Measurements from ENCODE around the gene SCFD2.

SCFD2 gene

GRCh38 chr4:53019485-53020382 is 346.1 kb downstream of the SCFD2 start:
- ATAC-seq (ENCODE audit: insufficient read depth, low read depth) (no peak), DNase-seq (no peak)
- H3K27me3 ChIP-seq (ENCODE audit: insufficient read depth, low read length, poor library complexity) = no peaks in the 10 kb centered on the region
- no peaks in the 10 kb centered on the region for H4K20me1 ChIP-seq (ENCODE audit: insufficient read depth, low read length)
- no peak overlapping the region for H3K9ac ChIP-seq (ENCODE audit: low read depth, low read length)
- H3K79me2 ChIP-seq (ENCODE audit: insufficient read depth, low read length) = no peaks in the 10 kb centered on the region
- no peaks in the 10 kb centered on the region for H3K36me3 ChIP-seq (ENCODE audit: insufficient read depth, low read length)
- no peak overlapping the region for H3K4me3 ChIP-seq (ENCODE audit: low read depth in 1 of 2, low read length in 2 of 2)
- no peaks in the 10 kb centered on the region for H3K9me3 ChIP-seq (ENCODE audit: insufficient read depth, low read length, severe bottlenecking)
- H3K4me1 ChIP-seq (ENCODE audit: insufficient read depth, low read length) = no peaks in the 10 kb centered on the region
- no peak overlapping the region for H3K4me2 ChIP-seq (ENCODE audit: insufficient read depth, low read length)
- no peak for TF ChIP-seq EZH2 (IDR thresholded peaks at IDR 0.05; ENCODE audit: borderline replicate concordance, low read depth, low read length, severe bottlenecking)
- TF ChIP-seq CTCF (IDR thresholded peaks at IDR 0.05; ENCODE audit: borderline replicate concordance, extremely low read depth, low read length, poor library complexity, severe bottlenecking) = no peak
- H2AFZ ChIP-seq (ENCODE audit: low read depth, low read length) = no peak overlapping the region
- no peak overlapping the region for H3K27ac ChIP-seq (ENCODE audit: low read length)

GRCh38 chr4:53018471-53018870 is 347.4 kb downstream of the SCFD2 start:
- Histone ChIP-seq H3K4me3 (ENCODE audit: low read depth in 1 of 2, low read length in 2 of 2) (no peak overlapping the region), H2AFZ (ENCODE audit: low read depth, low read length) (no peak overlapping the region), H3K9me3 (ENCODE audit: insufficient read depth, low read length, severe bottlenecking) (no peaks in the 10 kb centered on the region), H3K79me2 (ENCODE audit: insufficient read depth, low read length) (no peaks in the 10 kb centered on the region), H3K4me2 (ENCODE audit: insufficient read depth, low read length) (no peak overlapping the region), H4K20me1 (ENCODE audit: insufficient read depth, low read length) (no peaks in the 10 kb centered on the region), H3K9ac (ENCODE audit: low read depth, low read length) (no peak overlapping the region), H3K27ac (ENCODE audit: low read length) (no peak overlapping the region), H3K27me3 (ENCODE audit: insufficient read depth, low read length, poor library complexity) (no peaks in the 10 kb centered on the region), H3K4me1 (ENCODE audit: insufficient read depth, low read length) (peaks cover 10% of the 10 kb centered on the region), H3K36me3 (ENCODE audit: insufficient read depth, low read length) (no peaks in the 10 kb centered on the region)
- DNase-seq (no peak), ATAC-seq (ENCODE audit: insufficient read depth, low read depth) (no peak)
- no peak for TF ChIP-seq EZH2 (IDR thresholded peaks at IDR 0.05; ENCODE audit: borderline replicate concordance, low read depth, low read length, severe bottlenecking)

- Histone ChIP-seq H2AFZ (ENCODE audit: low read depth, low read length) (no peak overlapping the region), H3K4me1 (ENCODE audit: insufficient read depth, low read length) (peaks cover 30% of the 10 kb centered on the region)
These were observed 349.6 kb downstream of the SCFD2 start for GRCh38 chr4:53016099-53016820.

More at GRCh38 chr4:53016099-53016820, 349.6 kb downstream of the SCFD2 start:
- no peak overlapping the region for H3K4me2 ChIP-seq (ENCODE audit: insufficient read depth, low read length)
- ATAC-seq (ENCODE audit: insufficient read depth, low read depth) (no peak), DNase-seq (no peak)
- H3K9me3 ChIP-seq (ENCODE audit: insufficient read depth, low read length, severe bottlenecking) = no peaks in the 10 kb centered on the region
- no peak for TF ChIP-seq CTCF (IDR thresholded peaks at IDR 0.05; ENCODE audit: borderline replicate concordance, extremely low read depth, low read length, poor library complexity, severe bottlenecking)
- no peak for TF ChIP-seq EZH2 (IDR thresholded peaks at IDR 0.05; ENCODE audit: borderline replicate concordance, low read depth, low read length, severe bottlenecking)
- no peaks in the 10 kb centered on the region for H3K27me3 ChIP-seq (ENCODE audit: insufficient read depth, low read length, poor library complexity)
- H3K36me3 ChIP-seq (ENCODE audit: insufficient read depth, low read length) = no peaks in the 10 kb centered on the region
- H3K79me2 ChIP-seq (ENCODE audit: insufficient read depth, low read length) = no peaks in the 10 kb centered on the region
- H3K4me3 ChIP-seq (ENCODE audit: low read depth in 1 of 2, low read length in 2 of 2) = no peak overlapping the region
- H4K20me1 ChIP-seq (ENCODE audit: insufficient read depth, low read length) = no peaks in the 10 kb centered on the region
- no peak overlapping the region for H3K27ac ChIP-seq (ENCODE audit: low read length)
- no peak overlapping the region for H3K9ac ChIP-seq (ENCODE audit: low read depth, low read length)

All from DND-41 (cell line).